Measurements from ENCODE around the gene PRPF6.

DNA sequence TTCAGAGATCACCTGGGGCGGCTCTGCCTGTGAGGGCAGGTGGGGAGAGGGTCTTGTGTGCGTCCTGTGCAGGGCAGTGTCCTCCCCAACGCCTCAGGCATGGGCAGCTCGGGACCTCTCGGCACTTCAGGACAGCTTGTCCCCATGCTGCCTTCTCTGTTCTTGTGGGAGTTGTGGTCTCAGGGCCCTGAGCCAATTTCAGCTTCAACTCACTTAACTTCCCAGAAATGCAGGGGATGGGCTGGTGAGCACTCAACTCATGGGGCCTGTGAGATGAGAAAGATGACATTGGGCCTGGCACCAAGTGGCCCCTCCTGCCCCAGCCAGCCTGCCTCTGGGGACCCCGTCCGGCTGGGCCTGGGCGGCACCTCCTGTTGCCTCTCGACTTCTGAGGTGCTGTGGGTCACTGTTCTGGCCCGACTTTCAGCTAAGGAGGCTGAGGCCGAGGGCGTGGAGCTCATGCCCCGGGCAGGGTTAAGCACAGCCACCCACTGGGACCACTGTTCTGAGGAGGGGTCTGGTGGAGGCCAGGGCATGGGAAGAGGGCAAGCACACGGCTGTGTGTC, 91.6 kb downstream of the PRPF6 start:
- no peak for TF ChIP-seq POLR2A (IDR thresholded peaks at IDR 0.05)
- TF ChIP-seq, protein P1, sequence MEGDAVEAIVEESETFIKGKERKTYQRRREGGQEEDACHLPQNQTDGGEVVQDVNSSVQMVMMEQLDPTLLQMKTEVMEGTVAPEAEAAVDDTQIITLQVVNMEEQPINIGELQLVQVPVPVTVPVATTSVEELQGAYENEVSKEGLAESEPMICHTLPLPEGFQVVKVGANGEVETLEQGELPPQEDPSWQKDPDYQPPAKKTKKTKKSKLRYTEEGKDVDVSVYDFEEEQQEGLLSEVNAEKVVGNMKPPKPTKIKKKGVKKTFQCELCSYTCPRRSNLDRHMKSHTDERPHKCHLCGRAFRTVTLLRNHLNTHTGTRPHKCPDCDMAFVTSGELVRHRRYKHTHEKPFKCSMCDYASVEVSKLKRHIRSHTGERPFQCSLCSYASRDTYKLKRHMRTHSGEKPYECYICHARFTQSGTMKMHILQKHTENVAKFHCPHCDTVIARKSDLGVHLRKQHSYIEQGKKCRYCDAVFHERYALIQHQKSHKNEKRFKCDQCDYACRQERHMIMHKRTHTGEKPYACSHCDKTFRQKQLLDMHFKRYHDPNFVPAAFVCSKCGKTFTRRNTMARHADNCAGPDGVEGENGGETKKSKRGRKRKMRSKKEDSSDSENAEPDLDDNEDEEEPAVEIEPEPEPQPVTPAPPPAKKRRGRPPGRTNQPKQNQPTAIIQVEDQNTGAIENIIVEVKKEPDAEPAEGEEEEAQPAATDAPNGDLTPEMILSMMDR (IDR thresholded peaks at IDR 0.05): no peak

Data from body of pancreas (tissue), 4 donors.